HepG2 (cell line): ENCODE data around the gene MARCHF4. TPM values are rescaled to one million over a fixed set of nuclear protein-coding genes. Genes with fewer than 3 reads are reported as not detected.

Experiments used
- CBFB ChIP-seq: sonication (generic); formaldehyde crosslinking; IDR thresholded peaks from 2 replicates; pipeline ENCODE4 v1.4.0; 2020; ENCODE audit warnings: missing genetic modification reagents
- CHCHD3 ChIP-seq: sonication (generic); formaldehyde crosslinking; IDR thresholded peaks from 2 replicates; pipeline ENCODE4 v1.8.0; 2022; ENCODE audit warnings: mild to moderate bottlenecking, missing genetic modification reagents, moderate library complexity
- ERF ChIP-seq: IDR thresholded peaks from 2 replicates; pipeline ENCODE4 v1.6.1; 2018; ENCODE audit warnings: missing biosample characterization, missing genetic modification reagents
- ETS1 ChIP-seq: sonication (generic); formaldehyde crosslinking; IDR thresholded peaks from 2 replicates; pipeline ENCODE4 v1.4.0; 2020; ENCODE audit warnings: missing genetic modification reagents
- GABPA ChIP-seq, 2 experiments: IDR thresholded peaks; 2 replicates each; pipeline ENCODE4 v1.6.1; 2011 to 2016; ENCODE audit warnings: low read depth in 2 of 2, low read length in 1 of 2, missing biosample characterization in 1 of 2, missing genetic modification characterization in 1 of 2
- GATAD2A ChIP-seq: IDR thresholded peaks from 2 replicates; pipeline ENCODE4 v1.6.1; 2016
- JUND ChIP-seq: sonication (generic); formaldehyde crosslinking; IDR thresholded peaks from 2 replicates; pipeline ENCODE4 v1.8.0; 2022; ENCODE audit warnings: mild to moderate bottlenecking, missing genetic modification reagents
- KDM1A ChIP-seq: IDR thresholded peaks from 2 replicates; pipeline ENCODE4 v1.6.1; 2016; ENCODE audit warnings: missing compliant biosample characterization
- PHF5A ChIP-seq: IDR thresholded peaks from one replicate; pipeline ENCODE4 v1.6.1; 2018; ENCODE audit warnings: low read depth, missing genetic modification reagents; ENCODE audit not compliant: unreplicated experiment
- PREB ChIP-seq: sonication (generic); formaldehyde crosslinking; IDR thresholded peaks from 2 replicates; pipeline ENCODE4 v1.4.0; 2020; ENCODE audit warnings: missing genetic modification reagents
- SRSF9 ChIP-seq: fragments of 200-400 bp; formaldehyde crosslinking; IDR thresholded peaks from 2 replicates; pipeline ENCODE4 v1.6.1; 2018; ENCODE audit warnings: borderline replicate concordance, mild to moderate bottlenecking, low read depth, low read length; ENCODE audit not compliant: insufficient read depth, poor library complexity, severe bottlenecking
- ZBTB14 ChIP-seq: sonication (generic); formaldehyde crosslinking; IDR thresholded peaks from 2 replicates; pipeline ENCODE4 v1.4.0; 2020; ENCODE audit warnings: missing genetic modification reagents
- ZMAT3 ChIP-seq: sonication (generic); formaldehyde crosslinking; conservative IDR thresholded peaks from 2 replicates; pipeline ENCODE4 v1.7.0; 2021; ENCODE audit warnings: missing genetic modification reagents
- ZNF264 ChIP-seq: sonication (generic); formaldehyde crosslinking; IDR thresholded peaks from 2 replicates; pipeline ENCODE4 v1.4.0; 2020; ENCODE audit warnings: missing genetic modification reagents
- ZNF274 ChIP-seq: sonication (generic); formaldehyde crosslinking; IDR thresholded peaks from 2 replicates; pipeline ENCODE4 v1.5.1; 2020; ENCODE audit warnings: mild to moderate bottlenecking, missing genetic modification reagents
- ZNF83 ChIP-seq: sonication (generic); formaldehyde crosslinking; IDR thresholded peaks from 2 replicates; pipeline ENCODE4 v1.4.0; 2020; ENCODE audit warnings: missing genetic modification reagents, mild to moderate bottlenecking, borderline replicate concordance
- ZSCAN29 ChIP-seq: sonication (generic); formaldehyde crosslinking; conservative IDR thresholded peaks from 2 replicates; pipeline ENCODE4 v1.4.0; 2020; ENCODE audit warnings: mild to moderate bottlenecking, missing genetic modification reagents
- polyA plus RNA-seq, 8 experiments: library from polyadenylated mRNA; depleted of rRNA in 3 of 8; stranded (reverse) in 7 of 8; unstranded in 1 of 8; fragments of >200 nt; fragmentation: Illumina TruSeq in 4 of 8; extraction: Trizol in 4 of 8; gene quantifications; 2 replicates each; pipeline versions ENCODE4 v1.2.1 to v1.2.3, GENCODE V29; 2011 to 2016; ENCODE audit warnings: low read depth in 4 of 8, missing spikeins in 1 of 8, mixed read lengths in 1 of 8; ENCODE audit not compliant: insufficient read depth in 1 of 8
- total RNA-seq, 5 experiments: library from RNA; depleted of rRNA; stranded (reverse); fragments of >200 nt; fragmentation: Illumina TruSeq; extraction: Trizol; gene quantifications; 2 replicates each; pipeline ENCODE4 v1.2.3, GENCODE V29; 2016; ENCODE audit warnings: low read depth in 1 of 5
- TF ChIP-seq, protein P1 (sequence below): sonication (generic); formaldehyde crosslinking; IDR thresholded peaks from 2 replicates; pipeline ENCODE4 v1.4.0; 2020; ENCODE audit warnings: missing genetic modification reagents
- TF ChIP-seq, protein P2 (sequence below): sonication (generic); formaldehyde crosslinking; IDR thresholded peaks from 2 replicates; pipeline ENCODE4 v1.5.0; 2020; ENCODE audit warnings: missing genetic modification reagents
- TF ChIP-seq, protein P3 (sequence below): sonication (generic); formaldehyde crosslinking; IDR thresholded peaks from 2 replicates; pipeline ENCODE4 v1.4.0; 2020; ENCODE audit warnings: missing genetic modification reagents

The MARCHF4 gene
- total and polyA plus RNA-seq, 2 of the 13 experiments (the other 11 are each of a cell fraction or from before 2014, with no cell fraction given), result not detected

DNA sequence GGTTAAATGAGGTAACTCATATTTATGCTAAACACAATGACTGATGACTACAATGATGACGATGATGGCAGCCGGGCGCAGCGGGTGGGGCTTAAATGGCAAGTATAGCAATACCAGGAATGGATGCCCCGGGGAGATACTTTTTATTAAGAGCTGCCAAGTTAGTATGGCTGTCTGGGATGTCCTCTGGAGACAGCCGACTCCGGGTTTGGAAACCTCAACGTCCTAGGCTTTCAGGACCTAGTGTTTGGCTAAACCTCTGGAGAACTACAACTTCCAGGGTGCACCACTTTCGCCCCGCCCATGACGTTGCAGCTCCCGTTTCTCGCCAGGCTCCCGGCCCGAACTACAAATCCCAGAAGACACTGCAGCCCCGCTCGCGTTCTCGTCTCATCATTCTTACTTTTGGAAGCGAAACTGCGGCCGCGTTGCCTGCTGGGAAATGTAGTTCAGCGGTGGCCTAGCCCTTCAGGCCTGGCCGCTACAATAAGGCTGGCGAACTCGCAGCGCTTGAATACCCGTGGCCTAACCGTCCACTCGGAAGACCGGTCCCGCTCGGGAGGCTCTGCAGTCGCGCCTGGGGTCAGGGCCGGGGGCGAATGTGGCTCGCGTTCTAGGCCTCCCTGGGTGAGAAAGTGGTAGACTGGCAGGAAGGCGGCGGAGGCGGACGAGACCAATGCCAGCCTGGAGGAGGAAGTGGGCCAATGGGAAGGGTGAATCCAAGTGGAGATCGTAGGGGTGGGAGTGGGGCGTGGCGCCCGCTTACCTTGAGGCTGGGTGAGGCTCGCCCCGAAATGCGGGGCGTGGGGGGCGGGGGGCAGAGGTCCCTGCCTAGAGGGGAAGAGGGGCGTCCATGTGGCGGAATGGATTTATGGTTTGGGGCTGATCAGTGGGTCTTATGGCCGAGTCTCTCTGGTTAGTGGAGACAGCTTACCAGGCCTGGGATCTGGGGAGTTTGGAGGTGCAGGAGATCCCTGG lies 40.0 kb upstream of the MARCHF4 start, which contains the start of gene SMARCAL1 (continued):
- TF ChIP-seq PREB (no peak), KDM1A (CRISPR knock-in tag) (no peak), CBFB (CRISPR knock-in tag) (peak; percentile 87), CHCHD3 (CRISPR knock-in tag) (peak; percentile 91; the same call in 1 of the 2 replicates), ZMAT3 (peak; percentile 77), ZNF264 (CRISPR knock-in tag) (peak; percentile 84), ZNF83 (0 out of 2 replicates have a peak, but pooled peaks have one; percentile 42), ERF (peak; percentile 92), JUND (no peak), GATAD2A (CRISPR knock-in tag) (peak; percentile 35; the same call in 1 of the 2 replicates), SRSF9 (no peak), PHF5A (no peak), ETS1 (CRISPR knock-in tag) (no peak), ZSCAN29 (CRISPR knock-in tag) (no peak), GABPA (IDR thresholded peaks at IDR 0.05; ENCODE audit: low read depth, low read length) (peak; percentile 45), GABPA (CRISPR knock-in tag; IDR thresholded peaks at IDR 0.05; ENCODE audit: low read depth) (peak; percentile 88), ZBTB14 (CRISPR knock-in tag) (no peak; the same call in 1 of the 2 replicates), ZNF274 (CRISPR knock-in tag) (peak; percentile 98)
- TF ChIP-seq, protein P1, sequence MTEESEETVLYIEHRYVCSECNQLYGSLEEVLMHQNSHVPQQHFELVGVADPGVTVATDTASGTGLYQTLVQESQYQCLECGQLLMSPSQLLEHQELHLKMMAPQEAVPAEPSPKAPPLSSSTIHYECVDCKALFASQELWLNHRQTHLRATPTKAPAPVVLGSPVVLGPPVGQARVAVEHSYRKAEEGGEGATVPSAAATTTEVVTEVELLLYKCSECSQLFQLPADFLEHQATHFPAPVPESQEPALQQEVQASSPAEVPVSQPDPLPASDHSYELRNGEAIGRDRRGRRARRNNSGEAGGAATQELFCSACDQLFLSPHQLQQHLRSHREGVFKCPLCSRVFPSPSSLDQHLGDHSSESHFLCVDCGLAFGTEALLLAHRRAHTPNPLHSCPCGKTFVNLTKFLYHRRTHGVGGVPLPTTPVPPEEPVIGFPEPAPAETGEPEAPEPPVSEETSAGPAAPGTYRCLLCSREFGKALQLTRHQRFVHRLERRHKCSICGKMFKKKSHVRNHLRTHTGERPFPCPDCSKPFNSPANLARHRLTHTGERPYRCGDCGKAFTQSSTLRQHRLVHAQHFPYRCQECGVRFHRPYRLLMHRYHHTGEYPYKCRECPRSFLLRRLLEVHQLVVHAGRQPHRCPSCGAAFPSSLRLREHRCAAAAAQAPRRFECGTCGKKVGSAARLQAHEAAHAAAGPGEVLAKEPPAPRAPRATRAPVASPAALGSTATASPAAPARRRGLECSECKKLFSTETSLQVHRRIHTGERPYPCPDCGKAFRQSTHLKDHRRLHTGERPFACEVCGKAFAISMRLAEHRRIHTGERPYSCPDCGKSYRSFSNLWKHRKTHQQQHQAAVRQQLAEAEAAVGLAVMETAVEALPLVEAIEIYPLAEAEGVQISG (CRISPR knock-in tag), result peak; percentile 96
- TF ChIP-seq, protein P2, sequence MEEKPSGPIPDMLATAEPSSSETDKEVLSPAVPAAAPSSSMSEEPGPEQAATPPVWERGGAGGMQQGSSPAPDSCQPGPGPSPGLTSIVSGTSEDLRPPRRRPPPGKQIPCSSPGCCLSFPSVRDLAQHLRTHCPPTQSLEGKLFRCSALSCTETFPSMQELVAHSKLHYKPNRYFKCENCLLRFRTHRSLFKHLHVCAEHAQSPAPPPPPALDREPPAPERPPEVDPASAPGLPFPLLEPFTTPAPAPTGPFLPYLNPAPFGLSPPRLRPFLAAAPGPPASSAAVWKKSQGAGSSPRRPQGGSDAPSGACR, result no peak
- TF ChIP-seq, protein P3, sequence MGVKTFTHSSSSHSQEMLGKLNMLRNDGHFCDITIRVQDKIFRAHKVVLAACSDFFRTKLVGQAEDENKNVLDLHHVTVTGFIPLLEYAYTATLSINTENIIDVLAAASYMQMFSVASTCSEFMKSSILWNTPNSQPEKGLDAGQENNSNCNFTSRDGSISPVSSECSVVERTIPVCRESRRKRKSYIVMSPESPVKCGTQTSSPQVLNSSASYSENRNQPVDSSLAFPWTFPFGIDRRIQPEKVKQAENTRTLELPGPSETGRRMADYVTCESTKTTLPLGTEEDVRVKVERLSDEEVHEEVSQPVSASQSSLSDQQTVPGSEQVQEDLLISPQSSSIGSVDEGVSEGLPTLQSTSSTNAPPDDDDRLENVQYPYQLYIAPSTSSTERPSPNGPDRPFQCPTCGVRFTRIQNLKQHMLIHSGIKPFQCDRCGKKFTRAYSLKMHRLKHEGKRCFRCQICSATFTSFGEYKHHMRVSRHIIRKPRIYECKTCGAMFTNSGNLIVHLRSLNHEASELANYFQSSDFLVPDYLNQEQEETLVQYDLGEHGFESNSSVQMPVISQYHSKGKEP, result 0 out of 2 replicates have a peak, but pooled peaks have one; percentile 89
